COLO668 (cell line): ENCODE data around the gene CLMN.
A peak's percentile ranks its signal among the peaks of the same experiment; 100 is the strongest.

Source experiments
- DNase-seq: peaks from one replicate; lab custom pipeline; 2025; ENCODE audit not compliant: unreplicated experiment; lab: John Stamatoyannopoulos, UW

The CLMN gene

DNA sequence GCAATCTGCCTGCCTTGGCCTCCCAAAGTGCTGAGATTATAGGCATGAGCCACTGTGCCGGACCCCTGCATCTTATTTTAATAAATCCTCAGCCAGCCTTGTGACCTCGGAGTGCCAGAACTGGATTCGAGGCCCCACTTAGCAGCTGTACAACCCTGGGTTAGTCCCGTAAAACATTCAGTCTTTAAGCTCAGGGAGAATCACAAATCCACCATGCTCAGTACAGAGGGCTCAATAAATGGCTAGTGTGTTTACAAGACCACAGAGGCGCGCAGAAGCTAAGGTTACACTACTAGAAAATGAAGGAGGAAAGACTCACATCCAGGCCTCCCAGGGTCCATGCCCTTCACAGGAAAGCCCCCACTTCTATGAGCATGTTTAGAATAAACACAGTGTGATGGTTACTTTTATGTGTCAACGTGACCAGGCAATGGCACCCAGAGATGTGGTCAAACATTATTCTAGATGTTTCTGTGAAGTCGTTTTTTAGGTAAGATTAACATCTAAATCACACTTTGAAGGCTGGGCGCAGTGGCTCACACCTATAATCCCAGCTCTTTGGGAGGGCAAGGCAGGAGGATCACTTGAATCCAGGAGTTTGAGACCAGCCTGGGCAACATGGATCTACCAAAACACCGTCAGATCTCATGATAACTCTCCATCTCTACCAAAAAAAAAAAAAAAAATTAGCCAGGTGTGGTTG, 55.3 kb downstream of the CLMN start:
- DNase-seq, result no peak

DNA sequence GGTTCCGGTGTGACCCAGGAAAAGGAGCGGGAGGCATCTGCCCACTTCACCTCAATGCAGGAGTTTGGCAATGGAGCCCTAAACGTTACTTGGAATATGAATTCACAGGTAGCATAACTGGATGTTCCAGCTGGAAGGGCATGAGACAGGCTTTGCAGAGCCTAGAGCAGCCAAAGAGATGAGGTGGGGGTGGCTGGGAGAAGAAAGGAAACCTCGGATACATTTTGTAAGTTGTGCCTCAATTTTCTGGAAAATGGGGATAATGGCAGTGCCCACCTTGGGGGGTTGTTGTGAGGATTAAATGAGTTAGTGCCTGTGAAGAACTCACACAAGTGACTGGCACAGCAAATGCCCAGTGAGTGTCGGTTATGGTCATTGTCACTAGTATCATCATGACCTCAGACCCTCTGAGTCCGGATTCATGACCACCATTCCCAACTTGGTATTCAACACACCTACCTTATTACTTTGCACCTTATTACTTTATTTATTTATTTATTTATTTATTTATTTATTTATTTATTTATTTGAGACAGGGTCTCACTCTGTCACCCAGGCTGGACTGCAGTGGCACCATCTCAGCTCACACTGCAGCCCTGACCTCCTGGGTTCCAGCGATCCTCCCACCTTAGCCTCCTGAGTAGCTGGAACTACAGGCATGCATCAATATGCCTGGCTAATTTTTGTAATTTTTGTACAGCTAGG, 56.0 kb downstream of the CLMN start:
- DNase-seq, result no peak

DNA sequence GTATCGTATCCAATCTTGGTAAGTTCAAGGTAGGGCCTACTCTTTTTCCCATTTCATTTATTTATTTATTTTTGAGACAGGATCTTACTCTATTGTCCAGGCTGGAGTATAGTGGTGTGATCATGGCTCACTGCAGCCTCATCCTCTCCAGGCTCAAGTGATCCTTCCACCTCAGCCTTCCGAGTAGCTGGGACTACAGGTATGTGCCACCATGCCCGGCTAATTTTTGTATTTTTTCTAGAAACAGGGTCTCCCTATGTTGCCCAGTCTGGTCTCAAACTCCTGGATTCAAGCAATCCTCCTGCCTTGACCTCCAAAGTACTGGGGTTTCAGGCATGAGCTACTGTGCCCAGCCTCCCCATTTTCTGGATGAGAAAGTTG, 57.2 kb downstream of the CLMN start:
- DNase-seq, result no peak

DNA sequence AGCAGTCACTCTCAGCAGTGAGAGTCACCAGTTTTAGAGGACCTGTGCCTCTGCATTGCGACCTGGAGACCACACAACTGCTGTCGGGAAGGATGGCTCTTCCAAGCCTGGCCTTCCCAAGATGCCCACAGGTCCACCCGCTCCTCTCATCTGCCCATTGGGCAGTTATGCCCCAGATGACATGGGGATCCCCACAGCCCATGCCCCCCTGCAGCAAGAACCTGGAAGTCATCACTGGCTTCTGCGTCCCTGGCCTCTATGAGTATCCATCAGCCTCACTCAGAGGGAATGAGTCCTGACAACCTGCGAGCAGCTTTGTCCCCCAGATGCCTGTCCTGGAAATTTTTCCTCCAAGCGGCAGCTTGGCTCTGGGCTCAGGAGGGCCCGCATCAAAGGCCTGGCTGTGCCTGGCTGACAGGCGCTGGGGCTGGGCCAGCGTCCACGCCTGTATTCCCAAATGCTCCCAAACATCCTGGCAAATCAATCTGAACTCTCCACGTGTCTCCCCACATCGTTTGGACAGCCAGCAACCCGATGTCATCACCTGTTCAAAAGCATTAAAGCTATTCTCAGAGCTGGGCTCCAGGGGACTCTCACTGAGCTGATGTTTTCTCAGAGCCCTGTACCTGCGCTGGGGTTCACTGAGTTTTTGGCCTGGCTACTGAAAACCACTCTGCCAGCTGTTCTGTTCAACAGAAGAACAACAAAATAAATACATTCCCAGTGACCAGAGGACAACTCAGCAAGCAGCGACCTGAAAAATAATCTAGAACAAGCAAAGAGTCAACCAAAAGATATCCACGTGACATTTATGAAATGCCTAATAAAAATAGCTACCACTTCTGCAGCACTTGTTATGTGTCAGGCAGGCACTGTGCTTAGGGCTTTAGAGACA, 57.8 kb downstream of the CLMN start:
- DNase-seq, result no peak

DNA sequence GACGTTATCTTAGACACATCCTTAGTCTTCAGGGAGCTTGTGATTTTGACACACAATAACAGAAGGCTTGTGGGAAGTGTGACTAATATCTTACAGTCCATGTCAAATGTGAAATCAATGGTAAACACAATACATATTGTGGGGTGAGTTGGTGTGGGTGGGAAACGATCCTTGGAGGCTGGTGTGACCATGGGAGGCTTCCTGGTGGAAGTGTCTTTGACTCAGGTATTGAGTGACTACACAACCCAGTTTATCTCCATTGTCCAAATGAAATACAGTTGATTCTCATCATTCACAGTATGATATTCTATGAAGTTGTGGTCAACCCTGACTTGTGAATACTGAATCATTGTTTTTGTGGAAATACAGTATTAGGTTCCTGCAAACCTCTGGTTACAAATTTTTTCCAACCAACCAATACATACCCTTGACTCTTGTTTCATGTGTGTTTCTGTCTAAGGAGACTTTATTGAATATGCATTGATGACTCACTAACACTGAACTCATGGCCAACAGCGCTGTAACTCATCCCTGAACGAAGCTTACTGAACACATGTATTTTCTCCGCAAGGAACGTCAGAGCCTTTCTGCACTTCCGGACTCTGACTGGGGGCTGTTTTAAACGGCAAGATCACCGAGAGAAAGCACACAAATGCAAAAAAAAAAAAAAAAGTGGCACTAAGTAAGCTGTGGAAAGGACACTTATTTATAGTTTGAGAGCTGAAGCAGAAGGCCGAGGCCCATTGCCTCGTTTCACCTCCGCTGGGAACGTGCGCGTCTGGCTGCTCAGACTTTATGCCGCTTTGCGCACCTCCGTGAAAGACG, 59.0 kb downstream of the CLMN start:
- no peak for DNase-seq

DNA sequence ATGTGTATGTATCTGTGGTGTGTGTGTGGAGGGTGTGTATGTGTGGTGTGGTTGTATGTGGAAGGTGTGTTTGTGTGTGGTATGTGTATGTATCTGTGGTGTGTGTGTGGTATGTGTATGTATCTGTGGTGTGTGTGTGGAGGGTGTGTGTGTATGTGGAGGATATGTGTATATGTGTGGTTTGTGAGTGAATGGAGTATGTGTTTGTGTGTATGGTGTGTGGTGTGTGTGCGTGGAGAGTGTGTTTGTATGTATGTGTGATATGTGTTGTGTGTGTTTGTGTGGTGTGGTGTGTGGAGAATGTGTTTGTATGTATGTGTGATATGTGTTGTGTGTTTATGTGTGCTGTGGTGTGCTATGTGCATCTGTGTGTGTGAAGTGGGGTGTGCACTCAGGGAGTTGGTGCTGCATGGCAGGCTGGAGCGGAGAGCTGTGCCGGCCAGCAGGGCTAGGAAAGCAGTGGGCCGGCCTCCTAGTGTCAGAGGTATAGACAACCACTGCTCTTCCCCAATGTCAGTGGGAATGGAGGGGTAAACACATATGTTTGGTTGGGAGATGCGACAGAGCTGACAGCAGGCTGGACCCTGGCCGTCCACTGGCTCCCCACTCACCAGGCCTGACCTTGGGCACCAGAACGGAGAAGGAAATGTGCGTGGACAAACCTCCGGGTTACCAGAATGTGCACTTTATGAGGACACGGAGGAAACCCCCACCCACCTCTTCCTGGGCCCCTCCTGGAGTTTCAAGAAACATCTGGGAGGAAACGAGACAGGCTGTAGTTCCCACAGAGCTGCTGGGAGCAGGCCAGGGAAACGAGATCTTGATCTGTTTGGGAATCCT, 60.7 kb downstream of the CLMN start:
- DNase-seq, result no peak

DNA sequence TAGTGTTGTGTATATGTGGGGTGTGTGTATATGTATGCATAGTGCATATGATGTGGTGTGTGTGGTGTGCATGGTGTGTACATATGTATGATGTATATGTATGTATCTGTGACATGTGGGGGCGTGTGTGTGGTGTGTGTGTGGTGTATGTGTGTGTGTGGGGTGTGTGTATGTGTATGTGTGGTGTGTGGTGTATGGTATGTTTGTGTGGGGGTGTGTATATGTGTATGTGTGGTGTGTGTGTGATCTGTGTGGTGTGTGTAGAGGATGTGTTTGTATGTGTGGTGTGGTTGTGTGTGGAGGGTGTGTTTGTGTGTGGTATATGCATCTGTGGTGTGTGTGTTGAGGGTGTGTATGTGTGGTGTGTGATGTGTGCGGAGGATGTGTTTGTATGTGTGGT, 61.6 kb downstream of the CLMN start:
- no peak for DNase-seq

DNA sequence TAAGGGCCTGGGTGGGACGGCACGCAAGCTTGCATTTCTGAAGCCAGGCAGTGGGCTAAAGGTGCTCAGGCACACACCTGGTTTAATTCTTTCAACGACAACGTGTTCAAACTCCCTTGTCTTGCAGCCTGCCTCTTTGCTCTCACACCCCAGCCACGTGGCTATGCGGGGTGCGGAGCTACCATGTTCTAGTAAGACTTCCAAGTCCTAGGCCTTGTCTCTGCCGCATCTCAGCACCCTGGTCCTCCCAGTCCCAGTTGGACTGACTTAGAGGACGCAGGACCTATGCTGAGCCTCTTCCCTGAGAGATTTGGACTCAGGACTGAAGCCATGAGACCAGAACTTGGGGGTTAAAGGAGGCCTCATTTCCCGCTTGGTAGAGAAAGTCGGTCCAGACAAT, 62.2 kb downstream of the CLMN start:
- DNase-seq, result no peak

DNA sequence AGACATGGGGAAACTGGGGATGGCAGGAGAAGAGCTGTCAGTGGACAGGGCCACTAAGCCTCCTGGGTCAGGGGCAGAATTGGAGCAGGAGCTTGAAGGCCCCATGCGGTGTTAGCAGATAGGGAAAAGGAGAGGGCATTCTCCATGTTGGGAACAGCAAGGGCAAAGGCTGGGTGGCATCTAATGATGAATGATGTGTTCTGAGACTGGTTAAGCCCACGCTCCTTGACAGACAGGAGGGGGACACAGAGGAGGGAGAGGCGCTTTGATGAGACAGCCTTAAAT, 63.0 kb downstream of the CLMN start:
- no peak for DNase-seq

DNA sequence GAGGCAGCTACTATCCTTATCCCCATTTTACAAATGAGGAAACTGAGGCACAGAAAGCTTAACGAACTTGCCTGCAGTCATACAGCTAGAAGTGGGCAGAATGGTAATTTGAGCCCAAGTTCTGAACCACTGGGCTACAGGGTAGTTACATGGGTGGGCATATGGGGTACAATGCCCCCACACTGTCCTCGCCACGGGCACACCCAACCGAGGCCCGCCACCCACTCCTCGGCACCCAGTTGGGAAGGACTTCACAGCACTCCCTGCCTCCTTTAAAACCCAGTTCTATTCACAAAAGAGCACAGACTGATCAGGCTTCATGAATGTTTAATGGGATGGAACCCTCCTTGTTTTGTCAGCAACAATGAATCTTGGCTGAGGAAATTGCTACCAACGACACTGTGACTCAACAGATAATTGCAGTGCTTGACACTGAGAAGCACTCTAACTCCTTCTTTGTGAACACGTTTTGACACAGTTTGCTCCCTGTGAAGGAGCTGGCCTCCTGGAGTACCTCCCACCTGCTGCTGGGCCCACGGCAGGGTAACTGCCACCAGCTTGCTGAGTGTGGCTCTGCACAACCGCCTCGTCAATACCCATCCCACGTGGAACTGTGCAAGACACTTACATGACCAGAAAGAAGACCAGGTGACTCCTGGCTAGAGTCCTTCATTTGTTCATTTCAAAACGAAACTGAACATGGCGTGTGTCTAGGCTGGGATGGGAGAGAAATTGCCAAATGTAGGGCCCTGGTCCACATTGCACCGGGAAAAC, 63.5 kb downstream of the CLMN start:
- DNase-seq, result peak; percentile 56

DNA sequence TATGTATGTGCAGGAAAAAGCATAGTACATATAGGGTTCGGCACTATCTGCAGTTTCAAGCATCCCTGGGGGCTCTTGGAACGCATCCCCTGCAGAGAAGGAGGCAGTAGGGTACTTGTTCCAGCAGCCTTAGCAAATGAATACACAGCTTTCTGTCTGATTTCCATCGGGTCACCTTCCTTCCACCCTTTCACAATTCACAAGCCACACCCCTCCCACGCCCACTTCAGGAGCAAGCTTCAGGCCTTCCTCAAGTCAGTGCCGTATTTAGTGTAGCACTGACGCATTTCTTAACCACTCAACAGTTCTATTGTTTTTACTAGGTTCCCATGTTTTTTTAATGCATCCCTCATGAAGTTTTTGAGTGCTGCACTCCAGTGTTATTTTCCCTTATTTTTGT, 64.2 kb downstream of the CLMN start:
- peak; percentile 46 for DNase-seq

DNA sequence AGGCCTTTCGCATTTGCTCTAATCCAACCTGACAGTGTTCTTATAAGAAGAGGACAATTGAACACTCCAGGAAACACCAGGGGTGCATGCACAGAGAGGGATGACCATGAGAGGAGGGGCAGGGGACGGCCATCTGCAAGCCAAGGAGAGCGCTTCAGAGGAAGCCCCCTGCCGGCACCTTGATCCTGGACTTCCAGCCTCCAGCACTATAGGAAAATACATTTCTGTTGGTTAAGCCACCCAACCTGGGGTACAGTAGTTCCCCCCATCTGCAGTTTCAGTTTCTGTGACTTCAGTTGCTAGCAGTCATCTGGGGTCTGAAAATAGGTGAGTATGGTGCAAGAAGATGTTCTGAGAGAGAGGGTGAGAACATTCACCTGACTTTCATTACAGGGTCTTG, 64.7 kb downstream of the CLMN start:
- no peak for DNase-seq

DNA sequence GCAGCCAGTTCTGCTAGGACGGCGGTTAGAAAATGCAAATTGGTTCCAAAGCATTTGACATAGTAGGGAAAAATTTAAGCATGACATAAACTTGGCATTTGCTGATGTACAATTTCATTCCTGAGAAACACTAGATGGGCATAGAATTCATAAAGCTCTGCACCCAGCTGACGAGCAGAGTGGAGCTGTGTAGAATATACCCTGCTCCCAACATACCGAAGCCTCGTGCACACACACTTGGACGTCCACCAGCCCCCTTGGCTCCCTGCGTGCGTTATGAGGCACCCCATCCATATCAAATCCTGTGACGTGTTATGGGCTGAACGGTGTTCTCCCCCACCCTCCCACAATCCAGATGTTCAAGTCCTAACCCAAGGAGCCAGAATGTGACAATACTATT, 65.4 kb downstream of the CLMN start:
- no peak for DNase-seq

DNA sequence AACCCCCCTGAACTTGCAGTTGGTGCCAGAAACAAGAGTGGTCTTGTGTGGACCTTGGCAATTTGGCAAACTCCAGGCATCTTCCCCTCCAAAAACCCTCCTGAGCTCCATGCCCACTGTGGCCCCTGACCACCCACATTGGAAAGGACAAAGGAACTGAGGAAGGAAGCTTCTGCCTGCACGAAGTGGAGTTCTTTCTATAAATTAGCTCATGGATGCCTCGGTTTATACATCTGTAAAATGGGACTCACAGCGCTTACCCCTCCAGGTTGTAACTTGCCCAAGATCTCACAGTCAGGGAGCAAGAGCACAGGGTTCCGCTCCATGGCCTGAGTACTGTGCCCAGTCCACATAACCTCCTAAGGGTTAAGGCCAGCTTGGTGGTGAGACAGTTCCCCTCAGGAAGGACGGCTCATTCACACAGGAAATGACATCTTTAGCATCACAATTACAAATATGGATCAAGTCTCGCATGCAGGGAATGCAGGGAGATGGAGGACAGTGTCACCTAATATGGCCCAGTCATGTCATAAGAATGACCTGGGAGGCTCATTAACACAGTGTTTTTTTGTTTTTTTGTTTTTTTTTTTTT, 66.6 kb downstream of the CLMN start:
- DNase-seq, result no peak

DNA sequence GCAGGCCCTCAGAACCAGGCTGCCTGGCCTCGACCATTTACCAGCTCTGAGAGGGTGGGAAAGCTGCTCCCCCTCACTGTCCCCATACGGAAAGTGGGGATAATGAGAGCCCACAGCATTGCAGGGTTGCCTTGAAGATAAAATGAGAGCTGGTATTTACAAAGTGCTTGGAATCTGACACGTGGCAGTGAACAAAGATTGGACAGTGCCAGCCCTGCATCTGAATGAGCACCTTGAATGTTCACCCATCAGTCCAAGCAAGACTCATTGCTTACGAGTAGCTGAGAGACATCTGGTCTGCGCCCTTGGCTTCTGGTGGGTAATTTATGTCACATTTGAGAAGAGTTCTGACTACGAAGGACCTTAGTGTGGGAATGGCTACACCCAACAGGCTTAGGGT, 67.5 kb downstream of the CLMN start:
- DNase-seq, result no peak

DNA sequence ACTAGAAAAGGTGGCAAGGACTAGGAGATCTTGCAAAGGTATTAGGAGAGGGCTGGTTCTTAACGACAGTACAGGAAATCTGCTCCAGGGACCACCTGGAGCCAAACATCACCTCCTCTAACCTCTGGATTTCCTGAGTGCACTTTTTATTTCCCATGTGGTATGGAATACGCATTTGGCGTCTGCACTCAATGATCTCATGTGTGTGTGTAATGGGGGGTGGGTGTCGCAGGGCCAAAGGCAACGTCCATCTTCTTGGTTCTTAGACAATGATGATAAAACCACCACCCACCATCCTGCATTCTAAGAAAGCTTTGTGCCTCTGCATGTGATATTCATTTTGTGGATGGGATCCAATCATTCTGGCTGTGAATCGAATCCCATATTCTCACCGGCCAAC, 68.8 kb downstream of the CLMN start:
- no peak for DNase-seq

DNA sequence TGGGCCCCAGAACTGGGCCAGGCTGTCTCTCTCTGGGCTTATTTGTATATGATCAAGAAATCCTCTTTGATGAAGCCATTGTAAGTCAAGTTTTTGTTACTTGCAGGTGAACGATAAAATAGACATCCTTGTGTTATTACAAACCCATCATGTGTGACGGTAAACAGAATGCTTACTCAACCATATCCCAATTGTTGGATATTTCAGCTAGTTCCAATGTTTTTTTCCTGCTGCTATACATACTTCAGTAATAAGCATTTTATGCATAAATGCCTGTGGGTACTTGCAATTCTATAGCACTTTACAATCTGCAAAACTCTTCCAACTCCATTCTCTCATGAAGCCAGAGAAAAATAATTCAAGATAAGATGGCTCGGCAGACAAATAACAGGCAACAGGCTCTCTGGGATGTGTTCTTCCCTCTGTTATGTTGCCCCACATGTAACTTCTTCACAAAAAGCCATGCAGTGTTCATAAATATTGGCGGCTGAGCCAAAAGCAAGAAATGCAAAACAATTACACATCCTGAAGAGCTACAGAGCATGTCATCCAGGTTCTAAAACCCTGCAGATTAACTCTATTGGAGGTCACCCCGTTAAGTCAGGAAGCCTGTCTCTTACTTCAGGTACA, 69.5 kb downstream of the CLMN start:
- no peak for DNase-seq

DNA sequence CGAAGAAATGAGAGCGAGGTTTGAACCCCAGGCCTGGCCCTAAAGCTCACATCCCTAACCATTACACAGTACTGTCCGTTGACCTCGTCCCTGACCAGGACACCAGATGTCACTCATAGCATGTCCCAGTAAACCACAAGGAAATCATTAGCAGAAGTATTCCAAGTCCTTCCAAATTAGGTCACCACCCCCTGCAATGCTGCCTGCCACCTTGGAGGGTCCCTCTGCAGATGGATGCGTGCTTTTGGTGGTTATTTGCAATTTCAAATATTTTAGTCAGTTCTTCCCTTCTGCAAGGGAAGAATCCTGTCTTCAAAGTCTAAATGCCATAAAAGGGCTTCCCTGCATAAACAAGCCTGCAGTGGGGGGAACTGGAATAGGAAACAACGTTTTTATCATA, 71.3 kb downstream of the CLMN start:
- DNase-seq, result no peak

DNA sequence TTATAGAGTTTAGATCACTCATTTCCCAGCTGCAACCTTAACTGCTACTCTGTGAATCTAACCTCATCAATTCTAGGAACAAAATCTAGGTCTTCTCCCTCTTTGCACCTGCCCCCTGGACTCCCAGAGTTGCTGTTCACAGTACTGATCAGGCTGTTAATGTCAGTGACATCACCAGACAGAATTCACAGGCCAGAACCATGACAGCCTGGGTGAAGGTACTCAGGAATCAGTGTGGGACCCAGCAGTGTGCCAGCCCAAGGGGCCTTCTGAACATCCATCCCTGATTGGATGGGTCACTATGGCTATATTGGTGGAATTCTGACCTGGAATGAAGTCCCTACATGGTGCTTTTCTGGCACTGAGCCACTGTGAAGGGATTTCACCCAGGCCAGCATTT, 72.8 kb downstream of the CLMN start:
- no peak for DNase-seq
